Measurements from ENCODE around the gene TRPC4. TPM values are rescaled to one million over a fixed set of nuclear protein-coding genes. Genes with fewer than 3 reads are reported as not detected.
"Not testable (repeated sequence)": the region's sequence is repeated elsewhere in the genome, so short reads cannot be mapped to it uniquely, and the experiment has no call there.

TRPC4 gene
- polyA plus RNA-seq, 1 experiment: 1.8 TPM

- CTCF ChIA-PET: interaction anchor here (0.8 kb wide), 1 partner anchor 176 kb away, joined by 3 read pairs; no protein-coding TSS in a partner anchor
- no peak overlapping the region for H3K27ac ChIP-seq (ENCODE audit: low read depth, low read length)
- no peak for TF ChIP-seq CTCF (IDR thresholded peaks at IDR 0.05; ENCODE audit: low read depth, low read length)
- no peak overlapping the region for H3K4me3 ChIP-seq (ENCODE audit: low read depth, low read length)
- H3K27me3 ChIP-seq (ENCODE audit: control insufficient read depth, insufficient read depth, low read length): no peaks in the 10 kb centered on the region
- DNase-seq (ENCODE audit: low read depth, low spot score): no peak
- H3K9me3 ChIP-seq (ENCODE audit: control insufficient read depth, insufficient read depth, low read length): no peaks in the 10 kb centered on the region
- POLR2A ChIA-PET: no interaction called here
Measured at GRCh38 chr13:37811441-37811840, 58.1 kb downstream of the TRPC4 start.

GRCh38 chr13:37806666-37807065 lies 62.9 kb downstream of the TRPC4 start:
- DNase-seq (ENCODE audit: low read depth, low spot score): no peak
- TF ChIP-seq CTCF (IDR thresholded peaks at IDR 0.05; ENCODE audit: low read depth, low read length): no peak
- H3K4me3 ChIP-seq (ENCODE audit: low read depth, low read length): no peak overlapping the region
- POLR2A ChIA-PET: no interaction called here
- no peak overlapping the region for H3K27ac ChIP-seq (ENCODE audit: low read depth, low read length)
- H3K9me3 ChIP-seq (ENCODE audit: control insufficient read depth, insufficient read depth, low read length): no peaks in the 10 kb centered on the region
- H3K27me3 ChIP-seq (ENCODE audit: control insufficient read depth, insufficient read depth, low read length): no peaks in the 10 kb centered on the region
- CTCF ChIA-PET: no interaction called here

- H3K27ac ChIP-seq (ENCODE audit: low read depth, low read length): no peak overlapping the region
- ChIA-PET POLR2A (no interaction called here), CTCF (no interaction called here)
- H3K9me3 ChIP-seq (ENCODE audit: control insufficient read depth, insufficient read depth, low read length): no peaks in the 10 kb centered on the region
- TF ChIP-seq CTCF (IDR thresholded peaks at IDR 0.05; ENCODE audit: low read depth, low read length): no peak
- no peak overlapping the region for H3K4me3 ChIP-seq (ENCODE audit: low read depth, low read length)
- DNase-seq (ENCODE audit: low read depth, low spot score): no peak
- H3K27me3 ChIP-seq (ENCODE audit: control insufficient read depth, insufficient read depth, low read length): no peaks in the 10 kb centered on the region
Measured at GRCh38 chr13:37797631-37798030, 71.9 kb downstream of the TRPC4 start.

- CTCF ChIA-PET: not testable (repeated sequence)
Measured at GRCh38 chr13:37796795-37797194, 72.8 kb downstream of the TRPC4 start.

GRCh38 chr13:37795326-37795725 lies 74.2 kb downstream of the TRPC4 start:
- CTCF ChIA-PET: no interaction called here
- no peaks in the 10 kb centered on the region for H3K27me3 ChIP-seq (ENCODE audit: control insufficient read depth, insufficient read depth, low read length)
- no peak overlapping the region for H3K4me3 ChIP-seq (ENCODE audit: low read depth, low read length)
- no peaks in the 10 kb centered on the region for H3K9me3 ChIP-seq (ENCODE audit: control insufficient read depth, insufficient read depth, low read length)
- TF ChIP-seq CTCF (IDR thresholded peaks at IDR 0.05; ENCODE audit: low read depth, low read length): no peak
- POLR2A ChIA-PET: no interaction called here
- no peak for DNase-seq (ENCODE audit: low read depth, low spot score)
- H3K27ac ChIP-seq (ENCODE audit: low read depth, low read length): no peak overlapping the region

More at GRCh38 chr13:37796795-37797194, 72.8 kb downstream of the TRPC4 start:
- H3K27ac ChIP-seq (ENCODE audit: low read depth, low read length); H3K27me3 ChIP-seq (ENCODE audit: control insufficient read depth, insufficient read depth, low read length); H3K4me3 ChIP-seq (ENCODE audit: low read depth, low read length); H3K9me3 ChIP-seq (ENCODE audit: control insufficient read depth, insufficient read depth, low read length); POLR2A ChIA-PET; DNase-seq (ENCODE audit: low read depth, low spot score): not testable (repeated sequence)

GRCh38 chr13:37791699-37792098 lies 77.9 kb downstream of the TRPC4 start:
- CTCF ChIA-PET: no interaction called here
- no peak overlapping the region for H3K27ac ChIP-seq (ENCODE audit: low read depth, low read length)
- TF ChIP-seq CTCF (IDR thresholded peaks at IDR 0.05; ENCODE audit: low read depth, low read length): no peak

More at GRCh38 chr13:37791699-37792098, 77.9 kb downstream of the TRPC4 start:
- POLR2A ChIA-PET: no interaction called here
- no peak for DNase-seq (ENCODE audit: low read depth, low spot score)
- Histone ChIP-seq H3K27me3 (ENCODE audit: control insufficient read depth, insufficient read depth, low read length) (no peaks in the 10 kb centered on the region), H3K4me3 (ENCODE audit: low read depth, low read length) (no peak overlapping the region), H3K9me3 (ENCODE audit: control insufficient read depth, insufficient read depth, low read length) (no peaks in the 10 kb centered on the region)
